Measurements from ENCODE around the gene MAN2A2.
A peak's percentile ranks its signal among the peaks of the same experiment; 100 is the strongest.

Gene MAN2A2

DNA sequence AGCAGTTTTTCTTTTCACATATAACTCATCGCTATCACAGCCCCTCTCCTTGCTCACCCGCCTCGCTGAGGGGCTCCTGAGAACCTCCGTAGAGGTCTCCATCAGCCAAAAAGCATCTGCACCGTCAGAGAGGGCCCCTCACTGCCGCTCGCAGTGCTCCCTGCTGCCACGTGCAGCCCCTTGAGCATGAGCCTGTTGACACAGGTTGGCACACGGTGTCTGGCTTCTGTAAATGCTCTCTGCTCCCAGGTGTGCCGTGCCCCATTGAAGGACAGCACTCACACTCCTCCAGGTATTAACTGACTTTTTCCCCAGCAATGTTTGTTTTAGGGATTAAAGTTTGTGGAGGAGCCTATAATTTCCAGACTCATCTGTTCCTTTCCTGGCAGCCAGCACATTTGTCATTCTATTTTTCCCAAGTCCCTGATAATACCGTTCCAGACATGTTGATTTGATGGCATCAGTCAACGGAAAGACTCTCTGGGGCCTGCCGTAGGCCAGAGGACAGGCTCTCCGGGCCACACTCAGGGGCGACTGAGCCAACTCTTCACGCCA lies 36.9 kb upstream of the MAN2A2 start:
- H3K79me1 ChIP-seq (ENCODE audit: low read depth, low read length), result no peaks in the 10 kb centered on the region
- H3K9me3 ChIP-seq (replicated peaks in 1 of 2; ENCODE audit: control insufficient read depth in 2 of 2, insufficient read depth in 1 of 2, low read depth in 1 of 2, low read length in 2 of 2), result no peaks in the 10 kb centered on the region
- no peak overlapping the region for H2BK12ac ChIP-seq (ENCODE audit: low read length)
- H3K9ac ChIP-seq (ENCODE audit: low read depth, low read length, poor library complexity), result peak overlapping the region; percentile 10
- H2AFZ ChIP-seq (ENCODE audit: low read length), result no peak overlapping the region
- peak overlapping the region; percentile 62 for H3K18ac ChIP-seq (ENCODE audit: low read length)
- WGBS, 2 donors (ENCODE audit: extremely low coverage in 2 of 2, insufficient read length in 2 of 2, insufficient replicate concordance in 1 of 2), result no CpG with 5 or more reads among the region's 16 CpGs
- peak overlapping the region; percentile 12 for H3K14ac ChIP-seq (ENCODE audit: low read length)
- no peak overlapping the region for H2BK5ac ChIP-seq (ENCODE audit: low read length)
- no peaks in the 10 kb centered on the region for H3K36me3 ChIP-seq (replicated peaks in 1 of 2; ENCODE audit: control insufficient read depth in 2 of 2, insufficient read depth in 2 of 2, low read length in 2 of 2)
- H3K4me1 ChIP-seq (ENCODE audit: control insufficient read depth in 2 of 2, insufficient read depth in 1 of 2, low read depth in 1 of 2, low read length in 2 of 2), result peaks cover 14 to 19% of the 10 kb centered on the region in 2 donors
- H2BK120ac ChIP-seq (ENCODE audit: low read depth, low read length), result peak overlapping the region; percentile 27
- H2BK15ac ChIP-seq (ENCODE audit: low read length), result no peak overlapping the region
- no peak overlapping the region for H4K91ac ChIP-seq (ENCODE audit: low read depth, low read length, poor library complexity)
- no peak overlapping the region for H3K27ac ChIP-seq (replicated peaks; ENCODE audit: low read length)
- H3K23ac ChIP-seq (ENCODE audit: low read depth, low read length, poor library complexity), result peak overlapping the region; percentile 35
- H2AK5ac ChIP-seq (ENCODE audit: low read depth, low read length), result no peak overlapping the region
- no peaks in the 10 kb centered on the region for H3K27me3 ChIP-seq (ENCODE audit: control insufficient read depth in 3 of 3, insufficient read depth in 3 of 3, low read depth in 1 of 3, low read length in 3 of 3)
- DNase-seq (ENCODE audit: low spot score), result no peak
- no peak overlapping the region for H3K4me2 ChIP-seq (ENCODE audit: insufficient read depth, low read length, poor library complexity, severe bottlenecking)
- no peak overlapping the region for H3K4ac ChIP-seq (ENCODE audit: low read length)
- no peak overlapping the region for H4K8ac ChIP-seq (ENCODE audit: low read depth, low read length)
- no peak overlapping the region for H3K4me3 ChIP-seq (ENCODE audit: low read length in 2 of 2)

DNA sequence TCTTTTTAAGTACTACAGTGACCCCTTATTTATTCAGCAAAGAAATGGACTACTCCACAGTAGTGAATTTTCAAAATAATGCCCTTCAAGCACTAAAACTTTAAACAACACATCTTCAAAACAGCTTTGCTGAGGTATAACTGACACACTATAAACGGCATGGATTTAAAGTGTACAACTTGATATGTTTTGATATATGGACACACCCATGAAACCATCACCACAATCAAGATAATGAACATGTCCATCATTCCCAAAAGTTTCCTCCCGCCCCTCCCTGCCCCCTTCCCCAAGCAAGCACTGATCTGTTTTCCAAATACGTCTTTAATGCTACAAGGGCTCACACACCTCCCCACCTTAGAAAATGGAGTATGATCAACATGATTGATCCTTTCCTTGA lies 36.3 kb upstream of the MAN2A2 start:
- Histone ChIP-seq H3K79me1 (ENCODE audit: low read depth, low read length) (no peaks in the 10 kb centered on the region), H3K18ac (ENCODE audit: low read length) (no peak overlapping the region), H3K4me1 (ENCODE audit: control insufficient read depth in 2 of 2, insufficient read depth in 1 of 2, low read depth in 1 of 2, low read length in 2 of 2) (peaks cover 14 to 19% of the 10 kb centered on the region in 2 donors), H2BK15ac (ENCODE audit: low read length) (no peak overlapping the region), H2AK5ac (ENCODE audit: low read depth, low read length) (no peak overlapping the region), H3K4me3 (ENCODE audit: low read length in 2 of 2) (no peak overlapping the region), H3K23ac (ENCODE audit: low read depth, low read length, poor library complexity) (no peak overlapping the region), H2AFZ (ENCODE audit: low read length) (no peak overlapping the region), H3K14ac (ENCODE audit: low read length) (no peak overlapping the region), H3K9me3 (replicated peaks in 1 of 2; ENCODE audit: control insufficient read depth in 2 of 2, insufficient read depth in 1 of 2, low read depth in 1 of 2, low read length in 2 of 2) (no peaks in the 10 kb centered on the region), H3K4me2 (ENCODE audit: insufficient read depth, low read length, poor library complexity, severe bottlenecking) (no peak overlapping the region), H2BK12ac (ENCODE audit: low read length) (no peak overlapping the region), H3K36me3 (replicated peaks in 1 of 2; ENCODE audit: control insufficient read depth in 2 of 2, insufficient read depth in 2 of 2, low read length in 2 of 2) (no peaks in the 10 kb centered on the region), H3K27me3 (ENCODE audit: control insufficient read depth in 3 of 3, insufficient read depth in 3 of 3, low read depth in 1 of 3, low read length in 3 of 3) (no peaks in the 10 kb centered on the region), H4K91ac (ENCODE audit: low read depth, low read length, poor library complexity) (no peak overlapping the region), H2BK5ac (ENCODE audit: low read length) (no peak overlapping the region), H3K9ac (ENCODE audit: low read depth, low read length, poor library complexity) (no peak overlapping the region), H3K27ac (replicated peaks; ENCODE audit: low read length) (no peak overlapping the region), H4K8ac (ENCODE audit: low read depth, low read length) (no peak overlapping the region), H3K4ac (ENCODE audit: low read length) (no peak overlapping the region), H2BK120ac (ENCODE audit: low read depth, low read length) (no peak overlapping the region)
- no peak for DNase-seq (ENCODE audit: low spot score)
- no CpG with 5 or more reads among the region's 3 CpGs for WGBS, 2 donors (ENCODE audit: extremely low coverage in 2 of 2, insufficient read length in 2 of 2, insufficient replicate concordance in 1 of 2)

DNA sequence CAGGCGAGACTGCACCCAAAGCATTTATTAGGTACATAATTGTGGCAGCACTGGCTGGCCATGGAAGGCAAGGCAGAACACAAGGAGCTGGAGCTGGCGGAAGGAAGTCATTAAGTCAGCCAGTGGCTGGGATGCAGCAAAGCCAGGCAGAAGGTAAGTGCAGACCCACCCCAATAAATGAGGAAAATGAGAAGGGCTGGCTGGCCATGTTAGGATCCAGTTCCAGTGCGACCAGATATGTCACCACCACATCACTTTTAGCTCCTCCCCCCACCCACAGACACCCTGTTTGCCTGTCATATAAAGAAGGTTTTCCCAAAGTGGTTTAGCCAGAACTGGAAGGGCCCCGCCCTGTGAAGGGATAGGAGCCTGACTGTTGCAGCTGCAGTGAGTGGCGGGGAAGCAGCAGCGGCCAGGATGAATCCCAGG lies 34.8 kb upstream of the MAN2A2 start, which contains the start of gene FURIN:
Gene FURIN, plus strand, starts transcription at position 328 of the 429 bp plus-strand sequence. CDS start 7,153 bp downstream, outside the sequence.
- Histone ChIP-seq H3K9me3 (replicated peaks in 1 of 2; ENCODE audit: control insufficient read depth in 2 of 2, insufficient read depth in 1 of 2, low read depth in 1 of 2, low read length in 2 of 2) (no peaks in the 10 kb centered on the region), H3K79me1 (ENCODE audit: low read depth, low read length) (no peaks in the 10 kb centered on the region), H3K18ac (ENCODE audit: low read length) (no peak within 1 kb of the TSS), H4K91ac (ENCODE audit: low read depth, low read length, poor library complexity) (peak within 1 kb of the TSS; percentile 58), H3K4me2 (ENCODE audit: insufficient read depth, low read length, poor library complexity, severe bottlenecking) (no peak within 1 kb of the TSS), H3K14ac (ENCODE audit: low read length) (no peak within 1 kb of the TSS), H2BK120ac (ENCODE audit: low read depth, low read length) (no peak within 1 kb of the TSS), H2BK12ac (ENCODE audit: low read length) (no peak within 1 kb of the TSS), H3K27ac (replicated peaks; ENCODE audit: low read length) (no peak within 1 kb of the TSS), H2AFZ (ENCODE audit: low read length) (peak within 1 kb of the TSS; percentile 50), H3K9ac (ENCODE audit: low read depth, low read length, poor library complexity) (peak within 1 kb of the TSS; percentile 53), H3K36me3 (replicated peaks in 1 of 2; ENCODE audit: control insufficient read depth in 2 of 2, insufficient read depth in 2 of 2, low read length in 2 of 2) (no peaks in the 10 kb centered on the region), H2AK5ac (ENCODE audit: low read depth, low read length) (peak within 1 kb of the TSS; percentile 10), H3K4me3 (ENCODE audit: low read length in 2 of 2) (no peak within 1 kb of the TSS), H2BK15ac (ENCODE audit: low read length) (no peak within 1 kb of the TSS), H3K27me3 (ENCODE audit: control insufficient read depth in 3 of 3, insufficient read depth in 3 of 3, low read depth in 1 of 3, low read length in 3 of 3) (no peaks in the 10 kb centered on the region), H3K23ac (ENCODE audit: low read depth, low read length, poor library complexity) (no peak within 1 kb of the TSS), H2BK5ac (ENCODE audit: low read length) (no peak within 1 kb of the TSS), H3K4ac (ENCODE audit: low read length) (no peak within 1 kb of the TSS), H3K4me1 (ENCODE audit: control insufficient read depth in 2 of 2, insufficient read depth in 1 of 2, low read depth in 1 of 2, low read length in 2 of 2) (peaks cover 24 to 29% of the 10 kb centered on the region in 2 donors), H4K8ac (ENCODE audit: low read depth, low read length) (no peak within 1 kb of the TSS)
- no peak for DNase-seq (ENCODE audit: low spot score)
- no CpG with 5 or more reads among the region's 6 CpGs for WGBS, 2 donors (ENCODE audit: extremely low coverage in 2 of 2, insufficient read length in 2 of 2, insufficient replicate concordance in 1 of 2)

DNA sequence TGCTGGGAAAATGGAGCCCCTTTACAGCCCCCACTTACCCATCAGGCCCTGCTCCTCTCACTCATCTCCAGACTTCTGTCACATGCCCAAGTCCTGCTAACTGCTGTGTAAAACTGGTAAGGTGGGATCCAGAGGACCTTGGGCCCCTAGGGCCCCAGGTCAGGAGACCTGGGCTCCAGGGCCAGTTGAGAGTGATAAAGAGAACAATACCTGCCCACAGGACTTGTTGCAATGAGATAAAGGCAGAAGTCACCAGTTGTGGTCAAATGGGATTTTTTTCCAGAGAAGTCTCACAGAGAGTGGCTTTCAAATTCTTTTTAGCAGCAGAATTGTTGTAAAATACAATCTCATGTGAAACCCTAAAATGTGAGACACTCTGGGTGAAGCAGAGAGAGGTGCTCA lies 34.0 kb upstream of the MAN2A2 start:
- H2BK120ac ChIP-seq (ENCODE audit: low read depth, low read length), result no peak overlapping the region
- no peak overlapping the region for H3K18ac ChIP-seq (ENCODE audit: low read length)
- H3K36me3 ChIP-seq (replicated peaks in 1 of 2; ENCODE audit: control insufficient read depth in 2 of 2, insufficient read depth in 2 of 2, low read length in 2 of 2), result no peaks in the 10 kb centered on the region
- no peak overlapping the region for H3K4me2 ChIP-seq (ENCODE audit: insufficient read depth, low read length, poor library complexity, severe bottlenecking)
- H3K9me3 ChIP-seq (replicated peaks in 1 of 2; ENCODE audit: control insufficient read depth in 2 of 2, insufficient read depth in 1 of 2, low read depth in 1 of 2, low read length in 2 of 2), result no peaks in the 10 kb centered on the region
- no peak overlapping the region for H3K4me3 ChIP-seq (ENCODE audit: low read length in 2 of 2)
- H3K4ac ChIP-seq (ENCODE audit: low read length), result no peak overlapping the region
- H3K4me1 ChIP-seq (ENCODE audit: control insufficient read depth in 2 of 2, insufficient read depth in 1 of 2, low read depth in 1 of 2, low read length in 2 of 2), result peaks cover 32 to 36% of the 10 kb centered on the region in 2 donors
- no peaks in the 10 kb centered on the region for H3K27me3 ChIP-seq (ENCODE audit: control insufficient read depth in 3 of 3, insufficient read depth in 3 of 3, low read depth in 1 of 3, low read length in 3 of 3)
- no peak overlapping the region for H3K9ac ChIP-seq (ENCODE audit: low read depth, low read length, poor library complexity)
- H3K27ac ChIP-seq (replicated peaks; ENCODE audit: low read length), result no peak overlapping the region
- no peak overlapping the region for H4K91ac ChIP-seq (ENCODE audit: low read depth, low read length, poor library complexity)
- no peak for DNase-seq (ENCODE audit: low spot score)
- no peaks in the 10 kb centered on the region for H3K79me1 ChIP-seq (ENCODE audit: low read depth, low read length)
- H2BK12ac ChIP-seq (ENCODE audit: low read length), result no peak overlapping the region
- no peak overlapping the region for H3K23ac ChIP-seq (ENCODE audit: low read depth, low read length, poor library complexity)
- no peak overlapping the region for H2AK5ac ChIP-seq (ENCODE audit: low read depth, low read length)
- H2BK15ac ChIP-seq (ENCODE audit: low read length), result no peak overlapping the region
- no peak overlapping the region for H3K14ac ChIP-seq (ENCODE audit: low read length)
- peak overlapping the region; percentile 50 for H2AFZ ChIP-seq (ENCODE audit: low read length)
- H2BK5ac ChIP-seq (ENCODE audit: low read length), result no peak overlapping the region
- no peak overlapping the region for H4K8ac ChIP-seq (ENCODE audit: low read depth, low read length)

Measured in neuronal stem cell (in vitro differentiated cells).